SK-N-SH (cell line): Measurements from ENCODE around the gene CCSER1. TPM values are rescaled to one million over a fixed set of nuclear protein-coding genes. Genes with fewer than 3 reads are reported as not detected.

Experiments used
- CTCF ChIA-PET: fragments of 300-600, 350-600 bp; formaldehyde crosslinking; extraction: SDS; loops from one replicate; lab custom pipeline; 2021; lab: Yijun Ruan, JAX
- POLR2A ChIA-PET: fragments of 350-600 bp; sonication (Branson Sonifier 250); formaldehyde crosslinking; extraction: SDS; loops from one replicate; lab custom pipeline; 2020; ENCODE audit warnings: antibody characterized with exemption, inconsistent platforms; lab: Yijun Ruan, JAX
- DNase-seq: peaks from one replicate; pipeline ENCODE4 v3.0.0; 2012
- H2AFZ ChIP-seq: fragments of 200-600 bp; sonication (generic); 2 replicates; pipeline ENCODE4 v1.8.1; 2016; ENCODE audit warnings: antibody characterized with exemption, mild to moderate bottlenecking, low read depth
- H3F3A ChIP-seq: fragments of 200-600 bp; sonication (generic); replicated peaks from 2 replicates; pipeline ENCODE3; 2016; ENCODE audit warnings: antibody characterized with exemption, mild to moderate bottlenecking; ENCODE audit not compliant: insufficient read depth
- H3K27ac ChIP-seq, 2 experiments: fragments of 200-500 bp in 1 of 2; fragments of 200-600 bp in 1 of 2; sonication (Bioruptor generic) in 1 of 2; sonication (generic), shearing (Covaris generic) in 1 of 2; 2 replicates each; pipeline versions ENCODE4 v1.5.1 to v1.6.1; 2014 to 2016; ENCODE audit warnings: low read depth in 2 of 2, inconsistent platforms in 1 of 2, low read length in 1 of 2, mild to moderate bottlenecking in 1 of 2, mixed read lengths in 1 of 2
- H3K27me3 ChIP-seq: fragments of 200-600 bp; sonication (generic), shearing (Covaris generic); 2 replicates; pipeline ENCODE4 v1.6.1; 2016; ENCODE audit warnings: mixed run types; ENCODE audit not compliant: insufficient read depth
- H3K36me3 ChIP-seq, 2 experiments: fragments of 200-500 bp in 1 of 2; fragments of 200-600 bp in 1 of 2; sonication (Bioruptor generic) in 1 of 2; sonication (generic) in 1 of 2; replicated peaks in 1 of 2; 2 replicates each; pipeline versions ENCODE3 to v1.5.1; 2014 to 2016; ENCODE audit warnings: low read length in 1 of 2, mild to moderate bottlenecking in 1 of 2; ENCODE audit not compliant: insufficient read depth in 2 of 2, control insufficient read depth in 1 of 2
- H3K4me1 ChIP-seq, 2 experiments: fragments of 200-500 bp in 1 of 2; fragments of 200-600 bp in 1 of 2; sonication (Bioruptor generic) in 1 of 2; sonication (generic), shearing (Covaris generic) in 1 of 2; 2 replicates each; pipeline versions ENCODE4 v1.5.1 to v1.6.1; 2014 to 2016; ENCODE audit warnings: low read depth in 1 of 2, low read length in 1 of 2, mixed run types in 1 of 2; ENCODE audit not compliant: insufficient read depth in 2 of 2, control insufficient read depth in 1 of 2
- H3K4me2 ChIP-seq: fragments of 200-600 bp; sonication (generic), shearing (Covaris generic); 2 replicates; pipeline ENCODE4 v1.6.1; 2017; ENCODE audit warnings: mixed run types
- H3K4me3 ChIP-seq, 2 experiments: fragments of 200-500 bp in 1 of 2; fragments of 200-600 bp in 1 of 2; sonication (Bioruptor generic) in 1 of 2; sonication (generic), shearing (Covaris generic) in 1 of 2; 2 replicates each; pipeline versions ENCODE4 v1.5.1 to v1.8.1; 2014 to 2016; ENCODE audit warnings: low read depth in 2 of 2, inconsistent platforms in 1 of 2, low read length in 1 of 2, mild to moderate bottlenecking in 1 of 2, mixed read lengths in 1 of 2, moderate library complexity in 1 of 2
- H3K79me2 ChIP-seq: fragments of 200-600 bp; sonication (generic); 2 replicates; pipeline ENCODE4 v1.8.1; 2017; ENCODE audit warnings: mild to moderate bottlenecking; ENCODE audit not compliant: insufficient read depth
- H3K9ac ChIP-seq: fragments of 200-600 bp; sonication (generic); 2 replicates; pipeline ENCODE4 v1.6.1; 2017; ENCODE audit warnings: mixed run types
- H3K9me2 ChIP-seq: fragments of 200-600 bp; sonication (generic); 2 replicates; pipeline ENCODE4 v1.6.1; 2017; ENCODE audit warnings: mixed run types
- H3K9me3 ChIP-seq: fragments of 200-600 bp; sonication (generic); 2 replicates; pipeline ENCODE4 v1.6.1; 2017; ENCODE audit warnings: mixed run types, mild to moderate bottlenecking, moderate library complexity
- H4K20me1 ChIP-seq: fragments of 200-600 bp; sonication (generic); 2 replicates; pipeline ENCODE4 v1.6.1; 2017; ENCODE audit warnings: mild to moderate bottlenecking, mixed run types; ENCODE audit not compliant: insufficient read depth
- CTCF ChIP-seq: fragments of 200-600 bp; sonication (generic); IDR thresholded peaks from 2 replicates; pipeline ENCODE4 v1.6.1; 2017; ENCODE audit warnings: antibody characterized with exemption, mild to moderate bottlenecking, moderate library complexity
- ELF1 ChIP-seq: IDR thresholded peaks from 2 replicates; pipeline ENCODE4 v1.4.0; 2012
- EP300 ChIP-seq, 2 experiments: IDR thresholded peaks; 2 replicates each; pipeline versions ENCODE4 v1.4.0 to v1.6.1; 2012; ENCODE audit warnings: borderline replicate concordance in 1 of 2, low read depth in 1 of 2, low read length in 1 of 2
- EZH2phosphoT487 ChIP-seq: fragments of 200-600 bp; sonication (generic); IDR thresholded peaks from 2 replicates; pipeline ENCODE4 v1.6.1; 2017; ENCODE audit warnings: low read depth, mixed run types, mild to moderate bottlenecking, antibody characterized with exemption, moderate library complexity, borderline replicate concordance
- GABPA ChIP-seq: IDR thresholded peaks from 2 replicates; pipeline ENCODE4 v1.4.0; 2012; ENCODE audit warnings: low read depth, mild to moderate bottlenecking
- GATA2 ChIP-seq: sonication (generic); formaldehyde crosslinking; IDR thresholded peaks from 2 replicates; pipeline ENCODE4 v1.5.0; 2020; ENCODE audit warnings: mild to moderate bottlenecking, missing genetic modification reagents
- MXI1 ChIP-seq: IDR thresholded peaks from 2 replicates; pipeline ENCODE4 v1.6.1; 2012; ENCODE audit warnings: mild to moderate bottlenecking, low read depth, low read length, improper control_type of control experiment
- NFIC ChIP-seq: IDR thresholded peaks from 2 replicates; pipeline ENCODE4 v1.4.0; 2012; ENCODE audit warnings: borderline replicate concordance
- PBX3 ChIP-seq: IDR thresholded peaks from 2 replicates; pipeline ENCODE4; 2012
- POLR2AphosphoS5 ChIP-seq: IDR thresholded peaks from 2 replicates; pipeline ENCODE4 v1.6.1; 2012; ENCODE audit warnings: low read depth, low read length
- RAD21 ChIP-seq: IDR thresholded peaks from 2 replicates; pipeline ENCODE4 v1.6.1; 2012; ENCODE audit warnings: mild to moderate bottlenecking, low read length
- RCOR1 ChIP-seq: fragments of 150-350 bp; IDR thresholded peaks from 2 replicates; pipeline ENCODE4 v1.6.1; 2017; ENCODE audit warnings: antibody characterized with exemption, low read length
- REST ChIP-seq: IDR thresholded peaks from 2 replicates; pipeline ENCODE4 v1.6.1; 2012; ENCODE audit warnings: mild to moderate bottlenecking, low read depth, low read length, moderate library complexity
- SMC3 ChIP-seq: IDR thresholded peaks from 2 replicates; pipeline ENCODE4 v1.6.1; 2012; ENCODE audit warnings: low read depth, low read length, improper control_type of control experiment
- TAF1 ChIP-seq: IDR thresholded peaks from 2 replicates; pipeline ENCODE4 v1.6.1; 2012; ENCODE audit warnings: low read depth, mild to moderate bottlenecking, low read length, moderate library complexity, borderline replicate concordance
- TEAD4 ChIP-seq: IDR thresholded peaks from 2 replicates; pipeline ENCODE4 v1.4.0; 2012; ENCODE audit warnings: mild to moderate bottlenecking, borderline replicate concordance; ENCODE audit not compliant: insufficient read depth
- USF1 ChIP-seq: IDR thresholded peaks from 2 replicates; pipeline ENCODE4 v1.4.0; 2012; ENCODE audit warnings: low read depth, borderline replicate concordance
- YY1 ChIP-seq: IDR thresholded peaks from 2 replicates; pipeline ENCODE4 v1.4.0; 2012; ENCODE audit warnings: low read depth, mild to moderate bottlenecking
- ZBTB33 ChIP-seq: IDR thresholded peaks from 2 replicates; pipeline ENCODE4 v1.4.0; 2012; ENCODE audit warnings: low read depth, borderline replicate concordance
- WGBS: methylation state at CpG from one replicate; pipeline ENCODE4 v1.1.6; 2017; ENCODE audit warnings: low lambda C conversion rate; 5-methylcytosine and 5-hydroxymethylcytosine counted together
- polyA plus RNA-seq, 3 experiments: library from polyadenylated mRNA; depleted of rRNA; stranded (reverse); fragments of >200 nt; gene quantifications; 2 replicates each; pipeline ENCODE4 v1.2.3, GENCODE V29; 2012

CCSER1 gene
- polyA plus RNA-seq, 1 of the 3 experiments (the other 2 are of a cell fraction) = 0.05 TPM

- TF ChIP-seq PBX3 (no peak), POLR2AphosphoS5 (no peak), NFIC (no peak), SMC3 (no peak), CTCF (no peak), RCOR1 (no peak), RAD21 (no peak), YY1 (no peak), EZH2phosphoT487 (no peak)
These were observed 1474.2 kb downstream of the CCSER1 start (continued) for GRCh38 chr4:91601401-91601800.

- Histone ChIP-seq H3F3A (no peaks in the 10 kb centered on the region), H3K4me2 (no peak overlapping the region), H3K79me2 (no peaks in the 10 kb centered on the region), H3K27me3 (no peaks in the 10 kb centered on the region), H2AFZ (no peak overlapping the region), H3K9me2 (no peaks in the 10 kb centered on the region), H3K27ac (no peak overlapping the region), H4K20me1 (no peaks in the 10 kb centered on the region), H3K4me3 (no peak overlapping the region), H3K4me1 (no peaks in the 10 kb centered on the region), H3K36me3 (no peaks in the 10 kb centered on the region), H3K9ac (no peak overlapping the region), H3K9me3 (no peaks in the 10 kb centered on the region)
- no peak for DNase-seq
- no peak for TF ChIP-seq REST
- TF ChIP-seq SMC3 = no peak
- no peak for TF ChIP-seq RAD21
- no peak for TF ChIP-seq RCOR1
- TF ChIP-seq CTCF = no peak
- no peak for TF ChIP-seq TAF1
- no peak for TF ChIP-seq TEAD4
- no peak for TF ChIP-seq GABPA
- no peak for TF ChIP-seq ZBTB33
- no peak for TF ChIP-seq NFIC
- TF ChIP-seq USF1 = no peak
- TF ChIP-seq GATA2 (CRISPR knock-in tag) = no peak
- TF ChIP-seq YY1 = no peak
- TF ChIP-seq EP300 (IDR thresholded peaks at IDR 0.05; ENCODE audit: borderline replicate concordance in 1 of 2, low read depth in 1 of 2, low read length in 1 of 2) = no peak
- no peak for TF ChIP-seq MXI1
- no peak for TF ChIP-seq ELF1
- ChIA-PET POLR2A (no interaction called here), CTCF (no interaction called here)
- WGBS = 76% methylated on average over 5 of the region's 5 CpGs
These were observed 1484.6 kb downstream of the CCSER1 start for GRCh38 chr4:91611782-91612181.
